GM19455 (cell line): ENCODE data around the gene DDIT4.
A peak's percentile ranks its signal among the peaks of the same experiment; 100 is the strongest.
"Not testable (repeated sequence)": the region's sequence is repeated elsewhere in the genome, so short reads cannot be mapped to it uniquely, and the experiment has no call there.

Experiments
- ATAC-seq: cut with Tn5 transposase; IDR thresholded peaks from one replicate; pipeline ENCODE4 v1.9.1; 2021; ENCODE audit not compliant: unreplicated experiment

The DDIT4 gene

GRCh38 chr10:72248468-72249151 lies 25.1 kb upstream of the DDIT4 start:
- ATAC-seq: peak; percentile 79

- not testable (repeated sequence) for ATAC-seq
These were observed 24.4 kb upstream of the DDIT4 start for GRCh38 chr10:72249176-72249862.

GRCh38 chr10:72250666-72251065 lies 23.1 kb upstream of the DDIT4 start:
- no peak for ATAC-seq

GRCh38 chr10:72251635-72252034 lies 22.1 kb upstream of the DDIT4 start:
- no peak for ATAC-seq

- ATAC-seq: no peak
These were observed 20.8 kb upstream of the DDIT4 start for GRCh38 chr10:72252972-72253371.

GRCh38 chr10:72253578-72253977 lies 20.1 kb upstream of the DDIT4 start:
- ATAC-seq: no peak

DNA sequence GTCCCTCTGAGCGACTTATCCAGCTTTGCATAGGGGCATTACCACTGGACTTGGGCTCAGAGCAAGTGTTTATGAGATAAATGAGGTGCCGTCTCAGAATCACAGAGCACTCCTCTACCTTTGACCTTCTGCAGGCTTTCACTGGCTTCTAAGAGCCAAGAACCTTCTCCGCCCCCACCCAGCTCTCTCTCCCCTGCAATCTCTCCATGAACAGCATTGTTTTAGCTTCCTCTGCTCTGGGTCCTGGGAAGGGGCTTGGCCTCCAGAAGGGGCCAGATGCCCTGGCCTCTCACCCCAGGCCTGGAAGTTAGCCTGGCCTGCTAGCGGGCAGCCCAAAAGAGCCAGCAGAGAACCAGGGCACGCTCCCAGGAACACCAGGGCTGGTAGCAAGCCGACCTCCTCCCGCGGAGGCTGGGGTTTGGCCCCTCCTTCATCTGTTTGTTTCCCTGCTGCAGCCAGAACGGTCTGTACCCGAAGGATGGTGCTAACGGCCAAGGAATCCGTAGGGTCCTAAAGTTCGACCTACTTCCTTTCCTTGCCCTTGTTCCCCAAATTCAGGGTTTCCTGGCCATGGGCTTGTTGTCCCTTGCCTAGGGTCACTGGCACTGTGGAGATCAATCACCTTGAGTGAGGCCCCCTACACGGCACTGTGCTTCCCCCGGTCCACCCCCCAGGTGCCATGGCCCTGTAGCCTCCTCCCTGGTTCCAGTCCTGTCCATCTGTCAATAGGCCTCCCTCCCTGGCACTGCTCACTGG lies 18.7 kb upstream of the DDIT4 start:
- ATAC-seq: no peak

DNA sequence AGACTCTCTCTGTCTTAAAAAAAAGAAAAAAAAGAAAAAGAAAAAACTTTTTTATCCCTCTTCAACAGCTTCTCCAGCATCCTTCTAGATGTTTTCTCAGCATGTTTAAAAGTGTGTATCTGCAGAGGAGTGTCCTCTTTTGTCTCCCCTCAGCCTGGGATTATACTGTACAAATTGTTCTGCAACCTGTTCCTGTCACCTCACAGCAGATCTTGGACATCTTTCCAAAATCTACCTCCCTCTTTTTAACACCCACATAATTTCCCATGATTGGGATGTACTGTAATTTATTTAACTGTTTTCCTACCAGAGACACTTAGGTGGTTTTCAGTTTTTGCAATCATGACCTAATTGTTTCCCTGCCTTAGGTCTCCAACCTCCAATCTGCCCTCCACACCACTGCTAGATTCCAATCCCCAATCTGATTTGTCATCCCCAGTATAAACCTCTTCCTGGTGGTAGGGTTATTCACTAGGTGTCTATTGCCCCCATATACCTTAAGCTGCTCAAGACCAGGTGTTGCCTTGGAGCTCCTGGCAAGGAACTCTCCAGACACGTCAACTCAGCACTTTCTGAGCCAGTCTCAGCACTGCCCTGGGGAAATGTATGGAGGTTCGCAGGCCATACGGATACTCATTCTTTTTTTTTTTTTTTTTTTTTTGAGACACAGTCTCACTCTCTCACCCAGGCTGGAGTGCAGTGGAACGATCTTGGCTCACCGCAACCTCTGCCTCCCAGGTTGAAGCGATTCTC lies 17.6 kb upstream of the DDIT4 start:
- no peak for ATAC-seq

DNA sequence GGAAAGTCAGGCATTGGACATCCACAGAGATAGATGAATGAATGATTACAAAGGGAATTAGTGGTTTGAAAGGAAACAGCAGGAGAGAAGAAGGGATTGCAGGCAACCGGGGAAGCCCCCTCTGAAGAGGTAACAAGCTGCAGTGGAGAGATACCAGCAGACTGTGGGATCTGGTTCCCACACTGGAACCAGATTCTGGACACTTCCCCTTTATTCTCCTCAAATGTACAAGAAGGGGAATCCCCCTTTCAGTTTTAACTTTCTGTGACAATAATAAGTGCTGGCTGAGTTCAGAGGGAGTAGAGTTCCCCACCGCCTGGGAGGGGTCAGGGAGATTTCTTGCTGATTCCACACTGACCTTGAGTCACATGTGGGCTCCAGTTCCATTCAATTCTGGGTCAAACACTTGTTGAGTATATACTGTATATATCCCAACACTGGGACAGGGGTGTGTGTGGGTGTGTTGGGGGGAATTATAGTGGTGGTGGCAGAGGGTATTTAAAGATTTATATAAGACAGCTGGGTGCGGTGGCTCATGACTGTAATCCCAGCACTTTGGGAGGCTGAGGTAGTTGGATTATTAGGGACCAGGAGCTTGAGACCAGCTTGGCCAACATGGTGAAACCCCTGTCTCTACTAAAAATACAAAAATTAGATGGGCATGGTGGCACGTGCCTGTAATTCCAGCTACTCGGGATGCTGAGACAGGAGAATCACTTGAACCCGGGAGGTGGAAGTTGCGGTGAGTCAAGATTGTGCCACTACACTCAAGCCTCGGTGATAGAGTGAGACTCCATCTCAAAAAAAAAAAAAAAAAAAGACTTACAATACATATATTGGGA lies 16.5 kb upstream of the DDIT4 start:
- ATAC-seq: no peak

GRCh38 chr10:72258617-72259016 lies 15.1 kb upstream of the DDIT4 start:
- no peak for ATAC-seq

DNA sequence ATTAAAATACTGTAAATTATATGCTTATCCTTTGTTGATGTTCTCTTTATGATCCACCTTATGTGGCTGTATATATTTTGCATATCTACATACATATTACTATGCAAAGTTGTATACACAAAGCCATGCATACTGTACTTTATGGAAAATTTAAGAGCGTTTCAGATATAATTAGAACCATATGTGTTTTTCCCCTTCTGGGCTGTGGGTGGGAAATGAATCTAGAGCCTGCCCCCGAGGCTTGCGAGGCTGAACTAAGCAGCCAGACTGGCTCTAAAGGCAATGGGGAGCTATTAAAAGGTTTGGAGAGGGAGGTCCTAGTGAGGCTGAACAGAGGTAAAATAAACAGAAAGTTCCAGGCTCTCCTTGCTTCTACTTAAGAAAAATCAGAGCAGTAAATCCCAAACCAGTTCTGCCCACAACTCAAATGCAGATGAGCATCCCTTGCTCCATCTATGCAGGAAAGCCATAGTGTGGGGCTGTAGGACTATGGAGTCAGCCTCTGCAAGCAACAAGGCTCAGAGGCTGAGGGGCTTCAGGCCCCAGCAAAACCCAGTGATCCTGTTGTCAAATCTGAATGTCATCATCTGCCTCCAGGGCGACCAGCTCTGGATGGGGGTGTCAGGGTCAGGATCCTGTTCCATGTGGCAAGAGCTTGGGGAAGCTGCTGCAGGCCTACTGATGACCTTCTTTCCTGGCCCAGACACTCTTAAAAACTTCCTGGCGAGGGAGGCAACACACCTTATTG lies 14.1 kb upstream of the DDIT4 start:
- no peak for ATAC-seq

DNA sequence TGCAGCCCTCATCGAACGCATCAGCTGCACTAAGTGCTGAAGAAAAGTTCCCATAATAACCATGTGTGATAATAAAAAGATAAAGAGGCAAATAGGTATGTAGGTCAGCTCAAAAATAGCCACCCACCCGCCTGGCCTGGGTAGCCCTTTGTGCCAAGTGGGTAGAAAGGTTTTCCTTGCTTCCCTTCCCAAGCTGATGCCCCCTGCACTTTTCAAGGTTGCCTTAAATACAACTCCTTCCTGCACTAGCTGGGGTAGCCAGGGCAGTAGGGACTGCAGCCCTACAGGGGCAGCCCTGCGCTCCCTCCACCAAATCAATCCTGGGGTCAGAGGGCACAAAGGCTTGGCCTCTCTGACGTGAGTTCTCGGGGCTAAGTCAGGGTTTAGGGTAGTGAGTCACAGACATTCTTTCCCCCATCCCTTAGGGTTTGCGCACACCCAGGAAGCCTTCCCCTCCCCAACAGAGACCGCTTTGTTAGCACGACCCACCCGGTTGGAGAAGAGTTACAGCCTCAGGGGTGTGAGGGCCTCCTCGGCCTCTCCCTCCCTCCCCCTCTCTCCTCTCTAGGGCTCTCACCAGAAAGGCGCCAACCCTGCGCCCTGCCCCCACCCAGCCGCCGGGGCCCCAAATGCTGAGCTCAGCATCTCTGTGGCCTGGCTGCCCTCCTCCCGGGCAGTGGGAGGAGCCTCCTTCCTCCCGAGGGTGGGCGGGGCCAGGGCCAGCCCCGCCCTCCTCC lies 13.3 kb upstream of the DDIT4 start:
- ATAC-seq: peak; percentile 69

- peak; percentile 44 for ATAC-seq
These were observed 12.5 kb upstream of the DDIT4 start for GRCh38 chr10:72260976-72261783.

GRCh38 chr10:72261784-72262404 lies 11.8 kb upstream of the DDIT4 start:
- ATAC-seq: no peak

DNA sequence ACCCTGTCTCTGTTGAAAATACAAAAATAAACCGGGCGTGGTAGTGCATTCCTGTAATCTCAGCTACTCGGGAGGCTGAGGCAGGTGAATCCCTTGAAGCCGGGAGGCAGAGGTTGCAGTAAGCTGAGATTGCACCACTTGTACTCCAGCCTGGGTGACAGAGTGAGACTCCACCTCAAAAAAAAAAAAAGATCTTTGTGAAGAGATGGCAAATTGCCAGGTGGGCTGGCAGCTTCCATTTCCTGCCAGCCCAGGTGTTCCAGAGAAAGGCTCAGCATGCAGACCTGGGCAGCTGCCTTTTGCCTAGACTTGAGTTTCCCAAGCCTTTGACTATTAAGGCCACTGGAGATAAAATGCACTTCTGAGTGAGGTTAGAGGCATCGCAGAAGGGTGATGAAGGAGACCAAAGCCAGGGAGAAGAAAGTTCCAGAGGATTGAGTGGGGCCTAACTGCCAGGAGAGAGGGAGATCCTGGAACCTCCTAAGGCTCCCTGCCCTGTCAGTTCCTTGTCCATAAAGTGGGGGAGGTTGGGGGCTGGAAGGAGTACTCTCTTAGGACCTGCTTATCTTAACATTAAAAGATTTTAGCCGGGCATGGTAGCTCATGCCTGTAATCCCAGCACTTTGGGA lies 10.0 kb upstream of the DDIT4 start:
- no peak for ATAC-seq

DNA sequence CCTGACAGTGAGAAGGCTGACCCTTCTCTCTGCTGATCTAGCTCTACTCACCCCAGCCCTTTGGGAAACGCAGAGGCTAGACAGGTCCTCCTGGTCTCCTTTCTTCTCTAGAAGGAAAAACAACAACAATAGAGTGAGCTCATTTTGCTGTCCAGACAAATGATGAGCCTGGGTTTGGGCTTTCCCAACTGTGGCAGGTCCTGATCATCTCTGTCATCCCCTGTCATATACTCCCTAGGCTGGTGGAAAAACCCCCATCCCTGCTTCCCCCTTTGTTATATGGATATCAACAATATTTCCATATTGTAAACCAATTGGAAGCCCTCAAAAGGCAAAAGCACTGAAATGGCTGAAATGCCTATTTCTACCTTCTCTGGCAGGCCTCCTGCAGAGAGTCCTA lies 9.2 kb upstream of the DDIT4 start:
- no peak for ATAC-seq

GRCh38 chr10:72265508-72265907 lies 8.2 kb upstream of the DDIT4 start:
- ATAC-seq: no peak
